ENCODE data around the gene CD1D. TPM values are rescaled to one million over a fixed set of nuclear protein-coding genes. Genes with fewer than 3 reads are reported as not detected.

CD1D gene
- total and polyA plus RNA-seq, 8 donors, result 0.93 to 2.6 (median 1.9) TPM; not detected in 3

GRCh38 chr1:158186180-158186579, 5.5 kb downstream of the CD1D start:
- TF ChIP-seq EP300 (IDR thresholded peaks at IDR 0.05), result no peak
- Histone ChIP-seq H3K27me3 (peaks cover 3 to 46% (median 6%) of the 10 kb centered on the region in 3 donors), H3K9me3 (no peaks in the 10 kb centered on the region), H3K36me3 (no peaks in the 10 kb centered on the region), H3K4me1 (peaks cover 0 to 7% (median 6%) of the 10 kb centered on the region in 4 donors), H3K4me3 (no peak overlapping the region), H3K27ac (no peak overlapping the region)
- intact Hi-C loops (cut with DNase I; ENCODE audit: low total_unique reads), result no loop called here
- no peak for DNase-seq
- WGBS, 5 donors, result 51 to 67% (median 61%) methylated on average over 3 of the region's 3 CpGs

- Histone ChIP-seq H3K4me3 (no peak overlapping the region), H3K4me1 (no peaks in the 10 kb centered on the region), H3K9me3 (peaks cover 0 to 4% (median 0%) of the 10 kb centered on the region in 4 donors), H3K36me3 (no peaks in the 10 kb centered on the region), H3K27me3 (peaks cover 0 to 32% (median 0%) of the 10 kb centered on the region in 3 donors), H3K27ac (no peak overlapping the region)
- 74 to 81% (median 77%) methylated on average over 4 of the region's 4 CpGs for WGBS, 5 donors
- TF ChIP-seq CTCF (IDR thresholded peaks at IDR 0.05) (no peak), POLR2AphosphoS5 (IDR thresholded peaks at IDR 0.05) (no peak), POLR2A (IDR thresholded peaks at IDR 0.05) (no peak), EP300 (IDR thresholded peaks at IDR 0.05) (no peak)
- intact Hi-C loops (cut with DNase I; ENCODE audit: low total_unique reads), result no loop called here
- DNase-seq, result no peak
These were observed 7.9 kb downstream of the CD1D start for GRCh38 chr1:158188611-158189010.

- no peaks in the 10 kb centered on the region for H3K4me1 ChIP-seq
- H3K4me3 ChIP-seq, result no peak overlapping the region
- 56 to 78% (median 71%) methylated on average over 3 of the region's 3 CpGs for WGBS, 5 donors
- H3K27me3 ChIP-seq, result peaks cover 0 to 24% (median 0%) of the 10 kb centered on the region in 3 donors
- peaks cover 0 to 4% (median 0%) of the 10 kb centered on the region in 4 donors for H3K9me3 ChIP-seq
- TF ChIP-seq POLR2A (IDR thresholded peaks at IDR 0.05), result no peak
- TF ChIP-seq CTCF (IDR thresholded peaks at IDR 0.05), result no peak
- no peak for TF ChIP-seq EP300 (IDR thresholded peaks at IDR 0.05)
- TF ChIP-seq POLR2AphosphoS5 (IDR thresholded peaks at IDR 0.05), result no peak
- no peak for DNase-seq
- H3K36me3 ChIP-seq, result no peaks in the 10 kb centered on the region
- H3K27ac ChIP-seq, result no peak overlapping the region
- intact Hi-C loops (cut with DNase I; ENCODE audit: low total_unique reads), result no loop called here
These were observed 8.9 kb downstream of the CD1D start for GRCh38 chr1:158189624-158190023.

DNA sequence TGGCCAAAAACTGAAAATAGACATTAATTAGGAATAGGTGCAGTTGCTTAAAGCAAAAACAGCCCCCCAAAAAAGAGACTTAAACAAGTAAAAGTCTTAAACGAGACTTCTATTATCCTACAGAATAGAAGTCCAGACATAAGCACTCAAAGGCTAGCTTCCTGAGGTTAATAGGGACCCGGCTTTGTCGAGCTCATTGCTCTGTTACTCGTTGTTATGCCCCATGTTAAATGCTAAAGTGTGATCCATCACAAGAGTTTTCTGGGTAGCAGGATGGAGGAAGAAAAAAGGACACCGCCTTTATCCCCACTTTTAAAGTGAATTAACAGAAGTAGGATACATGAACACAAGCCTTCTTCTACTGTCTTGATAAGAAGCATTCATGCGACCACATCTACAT, 10.6 kb downstream of the CD1D start:
- H3K27ac ChIP-seq, result no peak overlapping the region
- H3K4me1 ChIP-seq, result no peaks in the 10 kb centered on the region
- no peak for DNase-seq
- no peak for TF ChIP-seq POLR2A (IDR thresholded peaks at IDR 0.05)
- TF ChIP-seq CTCF (IDR thresholded peaks at IDR 0.05), result no peak
- TF ChIP-seq POLR2AphosphoS5 (IDR thresholded peaks at IDR 0.05), result no peak
- TF ChIP-seq EP300 (IDR thresholded peaks at IDR 0.05), result no peak
- no peak overlapping the region for H3K4me3 ChIP-seq
- H3K27me3 ChIP-seq, result peaks cover 0 to 24% (median 0%) of the 10 kb centered on the region in 3 donors
- WGBS, 5 donors, result 47 to 53% (median 49%) methylated on average over 6 of the region's 6 CpGs
- intact Hi-C loops (cut with DNase I; ENCODE audit: low total_unique reads), result no loop called here
- peaks cover 0 to 4% (median 0%) of the 10 kb centered on the region in 4 donors for H3K9me3 ChIP-seq
- no peaks in the 10 kb centered on the region for H3K36me3 ChIP-seq

DNA sequence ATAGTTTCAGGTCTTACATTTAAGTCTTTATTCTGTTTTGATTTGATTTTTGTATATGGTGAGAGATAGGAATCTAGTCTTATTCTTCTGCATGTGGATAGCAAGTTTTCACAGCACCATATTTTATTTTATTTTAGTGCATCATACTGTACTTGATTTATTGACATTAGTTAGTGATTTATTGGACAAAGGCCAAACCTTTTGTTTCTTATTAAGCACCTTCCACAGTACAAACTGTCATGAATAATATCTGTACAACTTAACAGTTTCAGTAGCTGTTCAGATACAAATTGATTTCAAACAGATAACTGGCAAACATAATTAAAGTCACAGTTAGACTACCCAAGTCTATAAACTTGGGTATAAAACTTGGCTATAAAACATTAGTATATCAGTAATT, 15.8 kb downstream of the CD1D start:
- H3K4me1 ChIP-seq, result no peaks in the 10 kb centered on the region
- TF ChIP-seq CTCF (IDR thresholded peaks at IDR 0.05), result no peak
- TF ChIP-seq EP300 (IDR thresholded peaks at IDR 0.05), result no peak
- TF ChIP-seq POLR2AphosphoS5 (IDR thresholded peaks at IDR 0.05), result no peak
- TF ChIP-seq POLR2A (IDR thresholded peaks at IDR 0.05), result no peak
- H3K4me3 ChIP-seq, result no peak overlapping the region
- no peak for DNase-seq
- intact Hi-C loops (cut with DNase I; ENCODE audit: low total_unique reads), result no loop called here
- no peak overlapping the region for H3K27ac ChIP-seq
- peaks cover 0 to 8% (median 0%) of the 10 kb centered on the region in 3 donors for H3K27me3 ChIP-seq
- no peaks in the 10 kb centered on the region for H3K36me3 ChIP-seq
- H3K9me3 ChIP-seq, result peaks cover 0 to 4% (median 0%) of the 10 kb centered on the region in 4 donors

All from stomach (tissue), 9 donors.